ENCODE results near the gene RNPC3. TPM values are rescaled to one million over a fixed set of nuclear protein-coding genes. Genes with fewer than 3 reads are reported as not detected.
A peak's percentile ranks its signal among the peaks of the same experiment; 100 is the strongest.

The RNPC3 gene
- 18.9 and 21.6 TPM in 2 replicates for total RNA-seq
- long read RNA-seq, partial matches to known transcripts = 1 of 6 reads
- long read RNA-seq, other reads (novel, unspliced or antisense) = 5 of 6 reads

GRCh38 chr1:103525607-103526507 is at the start of gene RNPC3:
Gene RNPC3 (plus strand): TSS chr1:103525699. CDS start chr1:103526071, 372 bp downstream.
- H3K27ac Mint-ChIP-seq (ENCODE audit: unreplicated experiment) = peak within 1 kb of the TSS; percentile 99
- H3K4me1 Mint-ChIP-seq = peaks cover 24% of the 10 kb centered on the region
- H3K4me3 Mint-ChIP-seq = peak within 1 kb of the TSS; percentile 99
- H3K36me3 Mint-ChIP-seq (ENCODE audit: low read depth) = peaks cover 14% of the 10 kb centered on the region
- TF ChIP-seq CTCF (conservative IDR thresholded peaks at IDR 0.05) = peak; percentile 19
- no peaks in the 10 kb centered on the region for H3K27me3 Mint-ChIP-seq (ENCODE audit: low read depth)
- peak; percentile 82 for DNase-seq (ENCODE audit: low read depth, low spot score)
- H3K9me3 Mint-ChIP-seq = peaks cover 7% of the 10 kb centered on the region

GRCh38 chr1:103477101-103477500 is 48.4 kb upstream of the RNPC3 start:
- no peaks in the 10 kb centered on the region for H3K4me1 Mint-ChIP-seq
- no peaks in the 10 kb centered on the region for H3K27me3 Mint-ChIP-seq (ENCODE audit: low read depth)
- H3K27ac Mint-ChIP-seq (ENCODE audit: unreplicated experiment) = no peak overlapping the region
- no peak for TF ChIP-seq CTCF (conservative IDR thresholded peaks at IDR 0.05)
- H3K4me3 Mint-ChIP-seq = no peak overlapping the region
- no peak for DNase-seq (ENCODE audit: low read depth, low spot score)
- no peaks in the 10 kb centered on the region for H3K36me3 Mint-ChIP-seq (ENCODE audit: low read depth)
- no peaks in the 10 kb centered on the region for H3K9me3 Mint-ChIP-seq

- Mint-ChIP-seq H3K27ac (ENCODE audit: unreplicated experiment) (no peak overlapping the region), H3K9me3 (no peaks in the 10 kb centered on the region), H3K36me3 (ENCODE audit: low read depth) (no peaks in the 10 kb centered on the region), H3K4me1 (no peaks in the 10 kb centered on the region), H3K4me3 (no peak overlapping the region), H3K27me3 (ENCODE audit: low read depth) (no peaks in the 10 kb centered on the region)
- no peak for DNase-seq (ENCODE audit: low read depth, low spot score)
- TF ChIP-seq CTCF (conservative IDR thresholded peaks at IDR 0.05) = no peak
These were observed 35.6 kb upstream of the RNPC3 start for GRCh38 chr1:103489935-103490334.

GRCh38 chr1:103492003-103492625 is 33.4 kb upstream of the RNPC3 start:
- no peaks in the 10 kb centered on the region for H3K4me1 Mint-ChIP-seq
- H3K36me3 Mint-ChIP-seq (ENCODE audit: low read depth) = no peaks in the 10 kb centered on the region
- no peak for TF ChIP-seq CTCF (conservative IDR thresholded peaks at IDR 0.05)
- H3K4me3 Mint-ChIP-seq = no peak overlapping the region
- no peaks in the 10 kb centered on the region for H3K9me3 Mint-ChIP-seq
- no peak overlapping the region for H3K27ac Mint-ChIP-seq (ENCODE audit: unreplicated experiment)
- no peak for DNase-seq (ENCODE audit: low read depth, low spot score)
- no peaks in the 10 kb centered on the region for H3K27me3 Mint-ChIP-seq (ENCODE audit: low read depth)

- H3K9me3 Mint-ChIP-seq = no peaks in the 10 kb centered on the region
- no peak for DNase-seq (ENCODE audit: low read depth, low spot score)
- no peak overlapping the region for H3K4me3 Mint-ChIP-seq
- H3K27ac Mint-ChIP-seq (ENCODE audit: unreplicated experiment) = no peak overlapping the region
- H3K4me1 Mint-ChIP-seq = no peaks in the 10 kb centered on the region
- H3K27me3 Mint-ChIP-seq (ENCODE audit: low read depth) = no peaks in the 10 kb centered on the region
- no peaks in the 10 kb centered on the region for H3K36me3 Mint-ChIP-seq (ENCODE audit: low read depth)
- TF ChIP-seq CTCF (conservative IDR thresholded peaks at IDR 0.05) = no peak
These were observed 29.4 kb upstream of the RNPC3 start for GRCh38 chr1:103496014-103496635.

Data from neural crest cell (in vitro differentiated cells).